ENCODE results near the gene CENPN. TPM values are rescaled to one million over a fixed set of nuclear protein-coding genes. Genes with fewer than 3 reads are reported as not detected.

The CENPN gene
- total and polyA plus RNA-seq, 2 of the 13 experiments (the other 11 are each of a cell fraction or from before 2014, with no cell fraction given), result 29.7 to 129 TPM

- TF ChIP-seq CEBPZ (IDR thresholded peaks at IDR 0.05; ENCODE audit: low read length) (no peak), CREB3 (CRISPR knock-in tag; IDR thresholded peaks at IDR 0.05) (peak; percentile 58; the same call in 1 of the 2 replicates), ZBTB34 (CRISPR knock-in tag; IDR thresholded peaks at IDR 0.05) (peak; percentile 70), EEA1 (CRISPR knock-in tag; IDR thresholded peaks at IDR 0.05; ENCODE audit: borderline replicate concordance) (no peak; the same call in 1 of the 2 replicates), DR1 (CRISPR knock-in tag; IDR thresholded peaks at IDR 0.05) (peak; percentile 87), ZNF354B (CRISPR knock-in tag; IDR thresholded peaks at IDR 0.05) (no peak), ZNF615 (CRISPR knock-in tag; IDR thresholded peaks at IDR 0.05; ENCODE audit: borderline replicate concordance) (no peak; the same call in 1 of the 2 replicates), MAFK (conservative IDR thresholded peaks at IDR 0.05 in 1 of 2, IDR thresholded peaks at IDR 0.05 in 1 of 2; ENCODE audit: low read length in 2 of 2) (no peak), TCF12 (IDR thresholded peaks at IDR 0.05) (no peak), TCF12 (CRISPR knock-in tag; IDR thresholded peaks at IDR 0.05) (0 out of 2 replicates have a peak, but pooled peaks have one; percentile 81), ZNF773 (CRISPR knock-in tag; IDR thresholded peaks at IDR 0.05; ENCODE audit: borderline replicate concordance) (no peak), ZZZ3 (CRISPR knock-in tag; IDR thresholded peaks at IDR 0.05; ENCODE audit: borderline replicate concordance) (peak; percentile 53; the same call in 1 of the 2 replicates), GMEB1 (CRISPR knock-in tag; IDR thresholded peaks at IDR 0.05; ENCODE audit: borderline replicate concordance) (peak; percentile 84), KLF12 (CRISPR knock-in tag; IDR thresholded peaks at IDR 0.05; ENCODE audit: borderline replicate concordance) (peak; percentile 83), ZSCAN5A (CRISPR knock-in tag; IDR thresholded peaks at IDR 0.05; ENCODE audit: borderline replicate concordance) (no peak; the same call in 1 of the 2 replicates), SIX1 (CRISPR knock-in tag; IDR thresholded peaks at IDR 0.05; ENCODE audit: borderline replicate concordance) (no peak), ZFP1 (CRISPR knock-in tag; IDR thresholded peaks at IDR 0.05) (no peak), ZNF629 (CRISPR knock-in tag; conservative IDR thresholded peaks at IDR 0.05) (0 out of 2 replicates have a peak, but pooled peaks have one; percentile 39), THAP11 (CRISPR knock-in tag; IDR thresholded peaks at IDR 0.05) (peak; percentile 86), GABPB1 (CRISPR knock-in tag; IDR thresholded peaks at IDR 0.05) (peak; percentile 100)
Measured at GRCh38 chr16:81077076-81077940, 70.3 kb downstream of the CENPN start, which contains the start of gene C16orf46 (continued).

Data from HepG2 (cell line).